HCT116 (cell line): Measurements from ENCODE around the gene ARHGAP45.

ENCODE experiments used
- RAD21 ChIP-seq: IDR thresholded peaks from 2 replicates; pipeline ENCODE4 v1.6.1; 2012; ENCODE audit warnings: low read depth, mild to moderate bottlenecking
- REST ChIP-seq: IDR thresholded peaks from 2 replicates; pipeline ENCODE4 v1.6.1; 2012; ENCODE audit warnings: low read depth
- YY1 ChIP-seq: IDR thresholded peaks from 2 replicates; pipeline ENCODE4 v1.6.1; 2011; ENCODE audit warnings: low read length, low read depth, moderate library complexity, mild to moderate bottlenecking; ENCODE audit not compliant: insufficient replicate concordance; ENCODE audit errors: extremely low read depth

GRCh38 chr19:1055886-1056620 lies 10.9 kb upstream of the ARHGAP45 start:
- TF ChIP-seq REST (no peak), YY1 (no peak), RAD21 (no peak)
